Upper lobe of right lung (tissue), 1 donor: ENCODE data around the gene ID1. TPM values are rescaled to one million over a fixed set of nuclear protein-coding genes. Genes with fewer than 3 reads are reported as not detected.

Source experiments
- ATAC-seq: fragments of 200-7000 bp; cut with Tn5 transposase; one replicate; pipeline ENCODE4 v1.9.1; 2020; ENCODE audit warnings: mild to moderate bottlenecking, moderate library complexity
- DNase-seq: peaks from one replicate; pipeline ENCODE4 v3.0.0-alpha.2; 2020
- H3K27ac ChIP-seq: fragments of 200-600 bp; one replicate; pipeline ENCODE4 v1.8.0; 2022
- H3K27me3 ChIP-seq: fragments of 200-600 bp; one replicate; pipeline ENCODE4 v1.8.0; 2022; ENCODE audit warnings: mild to moderate bottlenecking
- H3K36me3 ChIP-seq: fragments of 200-600 bp; one replicate; pipeline ENCODE4 v1.8.0; 2022
- H3K4me1 ChIP-seq: fragments of 200-600 bp; one replicate; pipeline ENCODE4 v1.8.0; 2022
- H3K4me3 ChIP-seq: fragments of 200-600 bp; one replicate; pipeline ENCODE4 v1.8.0; 2022; ENCODE audit warnings: mild to moderate bottlenecking
- H3K9me3 ChIP-seq: fragments of 200-600 bp; one replicate; pipeline ENCODE4 v1.8.0; 2022
- intact Hi-C: fragments of 100-400 bp; cut with DNase I; formaldehyde crosslinking; loops from one replicate; pipeline ENCODE4 v1.11.0; 2022
- total RNA-seq: library from RNA; stranded (reverse); fragmentation: NEBNext Ultra II Directional; extraction: Animal tissue kit (Norgen Biotek cat#: 25700); gene quantifications from one replicate; pipeline ENCODE4 v1.2.1, GENCODE V29; 2021
- TF ChIP-seq, protein P1 (sequence below): fragments of 200-600 bp; IDR thresholded peaks from one replicate; pipeline ENCODE4 v1.8.0; 2022; ENCODE audit warnings: antibody characterized with exemption
- donor health status: DM: no; HTN: yes; CAD: no; lungs with severe emphysema.

ID1 gene
- total RNA-seq, 1 donor from 2014 or later: 515 TPM

- TF ChIP-seq, protein P1, sequence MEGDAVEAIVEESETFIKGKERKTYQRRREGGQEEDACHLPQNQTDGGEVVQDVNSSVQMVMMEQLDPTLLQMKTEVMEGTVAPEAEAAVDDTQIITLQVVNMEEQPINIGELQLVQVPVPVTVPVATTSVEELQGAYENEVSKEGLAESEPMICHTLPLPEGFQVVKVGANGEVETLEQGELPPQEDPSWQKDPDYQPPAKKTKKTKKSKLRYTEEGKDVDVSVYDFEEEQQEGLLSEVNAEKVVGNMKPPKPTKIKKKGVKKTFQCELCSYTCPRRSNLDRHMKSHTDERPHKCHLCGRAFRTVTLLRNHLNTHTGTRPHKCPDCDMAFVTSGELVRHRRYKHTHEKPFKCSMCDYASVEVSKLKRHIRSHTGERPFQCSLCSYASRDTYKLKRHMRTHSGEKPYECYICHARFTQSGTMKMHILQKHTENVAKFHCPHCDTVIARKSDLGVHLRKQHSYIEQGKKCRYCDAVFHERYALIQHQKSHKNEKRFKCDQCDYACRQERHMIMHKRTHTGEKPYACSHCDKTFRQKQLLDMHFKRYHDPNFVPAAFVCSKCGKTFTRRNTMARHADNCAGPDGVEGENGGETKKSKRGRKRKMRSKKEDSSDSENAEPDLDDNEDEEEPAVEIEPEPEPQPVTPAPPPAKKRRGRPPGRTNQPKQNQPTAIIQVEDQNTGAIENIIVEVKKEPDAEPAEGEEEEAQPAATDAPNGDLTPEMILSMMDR: no peak
- H3K27me3 ChIP-seq: no peaks in the 10 kb centered on the region
- H3K27ac ChIP-seq: no peak overlapping the region
- H3K36me3 ChIP-seq: peaks cover 44% of the 10 kb centered on the region
- peaks cover 33% of the 10 kb centered on the region for H3K4me1 ChIP-seq
- intact Hi-C loops: no loop called here
- H3K4me3 ChIP-seq: no peak overlapping the region
- DNase-seq (no peak), ATAC-seq (no peak)
- H3K9me3 ChIP-seq: no peaks in the 10 kb centered on the region
Observed at GRCh38 chr20:31567380-31567720, 37.7 kb upstream of the ID1 start.

GRCh38 chr20:31568041-31568731 lies 36.9 kb upstream of the ID1 start:
- Histone ChIP-seq H3K27ac (no peak overlapping the region), H3K4me1 (peaks cover 31% of the 10 kb centered on the region), H3K27me3 (no peaks in the 10 kb centered on the region), H3K9me3 (no peaks in the 10 kb centered on the region), H3K4me3 (no peak overlapping the region), H3K36me3 (peaks cover 36% of the 10 kb centered on the region)
- intact Hi-C loops: no loop called here
- DNase-seq (no peak), ATAC-seq (no peak)
- TF ChIP-seq, protein P1: no peak

- no peak for ATAC-seq
- H3K36me3 ChIP-seq: peaks cover 30% of the 10 kb centered on the region
- no peak for DNase-seq
- H3K4me3 ChIP-seq: no peak overlapping the region
- H3K9me3 ChIP-seq: no peaks in the 10 kb centered on the region
- intact Hi-C loops: no loop called here
- TF ChIP-seq, protein P1: no peak
- H3K27ac ChIP-seq: no peak overlapping the region
- peaks cover 36% of the 10 kb centered on the region for H3K4me1 ChIP-seq
- no peaks in the 10 kb centered on the region for H3K27me3 ChIP-seq
Observed at GRCh38 chr20:31568773-31569162, 36.3 kb upstream of the ID1 start.

DNA sequence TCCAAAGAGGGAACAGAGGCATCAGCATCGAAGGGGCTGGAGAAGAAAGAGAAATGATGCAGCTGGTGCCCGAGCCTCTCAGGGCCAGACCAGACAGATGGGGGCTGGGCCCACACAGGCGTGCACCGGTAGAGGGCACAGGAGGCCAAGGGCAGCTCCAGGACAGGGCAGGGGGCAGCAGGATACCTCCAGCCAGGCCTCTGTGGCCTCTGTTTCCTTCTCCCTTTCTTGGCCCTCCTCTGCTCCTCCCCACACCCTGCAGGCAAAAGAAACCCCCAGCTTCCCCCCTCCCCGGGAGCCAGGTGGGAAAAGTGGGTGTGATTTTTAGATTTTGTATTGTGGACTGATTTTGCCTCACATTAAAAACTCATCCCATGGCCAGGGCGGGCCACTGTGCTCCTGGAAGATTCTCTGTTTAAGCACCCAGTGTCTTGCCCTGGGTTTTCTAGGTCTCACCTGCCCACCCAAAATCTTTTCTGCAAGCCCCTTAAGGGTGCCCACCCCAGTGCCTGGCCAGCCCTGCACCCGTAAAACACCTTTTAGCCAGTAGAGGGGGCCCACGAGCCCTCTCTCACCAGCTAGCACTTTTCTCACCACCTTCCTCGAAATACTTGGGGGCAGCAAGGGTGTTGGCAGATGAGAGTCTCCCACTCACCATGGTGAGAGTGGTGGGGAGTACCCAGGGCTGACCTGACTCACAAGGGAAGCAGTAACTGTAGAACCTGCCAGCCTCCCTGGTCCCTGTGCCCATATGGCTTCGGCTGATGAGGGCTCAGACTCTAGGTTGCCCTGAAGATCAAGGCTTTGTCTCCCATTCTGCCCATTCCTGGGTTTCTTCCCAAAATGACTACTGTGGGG lies 35.7 kb upstream of the ID1 start:
- Histone ChIP-seq H3K4me3 (no peak overlapping the region), H3K27ac (peak overlapping the region; percentile 66), H3K4me1 (peaks cover 38% of the 10 kb centered on the region), H3K36me3 (peaks cover 24% of the 10 kb centered on the region), H3K9me3 (no peaks in the 10 kb centered on the region), H3K27me3 (no peaks in the 10 kb centered on the region)
- DNase-seq (peak; percentile 75), ATAC-seq (peak; percentile 16)
- TF ChIP-seq, protein P1: peak; percentile 78
- intact Hi-C loops: no loop called here

DNA sequence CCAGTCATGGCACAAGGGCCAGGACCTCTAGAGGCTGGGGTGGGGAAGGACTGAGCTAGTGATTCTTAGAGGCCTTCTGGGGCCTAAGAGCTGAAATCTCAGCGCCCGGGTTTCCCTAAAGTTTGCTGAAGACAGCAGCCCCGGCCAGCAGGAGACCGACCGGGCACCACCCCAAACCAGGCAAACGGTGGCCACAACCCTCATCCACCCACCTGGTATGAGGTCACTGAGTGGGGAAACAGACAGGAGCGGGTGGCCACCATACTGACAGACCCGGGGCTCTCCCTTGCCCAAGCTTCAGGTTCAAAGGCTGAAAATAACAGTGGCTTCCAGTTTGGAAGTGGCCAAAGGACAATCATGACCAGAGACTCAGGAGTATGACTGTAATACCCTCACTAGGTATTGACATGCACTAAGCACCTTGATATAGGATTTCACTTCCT lies 35.0 kb upstream of the ID1 start:
- no peaks in the 10 kb centered on the region for H3K27me3 ChIP-seq
- H3K4me3 ChIP-seq: no peak overlapping the region
- ATAC-seq (no peak), DNase-seq (no peak)
- H3K4me1 ChIP-seq: peaks cover 38% of the 10 kb centered on the region
- H3K27ac ChIP-seq: peak overlapping the region; percentile 66
- H3K9me3 ChIP-seq: no peaks in the 10 kb centered on the region
- intact Hi-C loops: no loop called here
- TF ChIP-seq, protein P1: no peak
- H3K36me3 ChIP-seq: peaks cover 19% of the 10 kb centered on the region
